ENCODE measurements around the gene ALX4.

Gene ALX4

GRCh38 chr11:44290208-44290607 lies 19.7 kb downstream of the ALX4 start:
- POLR2A ChIA-PET (ENCODE audit: low non-redundant PET): no interaction called here
- peak; percentile 61 for DNase-seq (ENCODE audit: low spot score)
- CTCF ChIA-PET: interaction anchor here (0.6 to 0.9 kb wide), 6 partner anchors 11 to 1949 kb away, joined by 3 to 4 read pairs (median 3); no protein-coding TSS in a partner anchor
- no peak overlapping the region for H3K27ac ChIP-seq
- no peak for TF ChIP-seq CTCF (conservative IDR thresholded peaks at IDR 0.05; ENCODE audit: low read depth)

DNA sequence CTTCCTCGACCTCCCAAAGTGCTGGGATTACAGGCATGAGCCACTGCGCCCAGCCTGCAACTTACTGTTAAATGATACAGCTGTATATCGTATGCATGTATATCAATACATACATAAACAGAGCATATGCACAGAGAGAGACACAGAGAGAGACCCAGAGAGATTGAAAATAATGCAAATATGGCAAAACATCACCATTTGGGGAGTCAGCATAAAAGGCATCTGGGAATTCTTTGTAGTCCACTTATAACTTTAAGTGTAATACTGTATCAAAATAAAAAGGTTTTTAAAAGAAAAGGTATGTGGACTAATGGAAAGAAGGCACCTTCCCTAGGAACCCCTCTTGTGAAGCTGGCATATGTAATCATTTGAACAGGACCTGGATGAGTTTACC lies 21.8 kb downstream of the ALX4 start:
- no peak overlapping the region for H3K27ac ChIP-seq
- ChIA-PET POLR2A (ENCODE audit: low non-redundant PET) (no interaction called here), CTCF (no interaction called here)
- no peak for DNase-seq (ENCODE audit: low spot score)
- no peak for TF ChIP-seq CTCF (conservative IDR thresholded peaks at IDR 0.05; ENCODE audit: low read depth)

- TF ChIP-seq CTCF (conservative IDR thresholded peaks at IDR 0.05; ENCODE audit: low read depth): no peak
- DNase-seq (ENCODE audit: low spot score): no peak
- ChIA-PET POLR2A (ENCODE audit: low non-redundant PET) (no interaction called here), CTCF (interaction anchor here (0.6 to 1.7 kb wide), 5 partner anchors 8 to 245 kb away, joined by 3 to 5 read pairs (median 4); no protein-coding TSS in a partner anchor)
- H3K27ac ChIP-seq: no peak overlapping the region
These were observed 23.0 kb downstream of the ALX4 start for GRCh38 chr11:44286911-44287310.

- POLR2A ChIA-PET (ENCODE audit: low non-redundant PET): no interaction called here
- H3K27ac ChIP-seq: no peak overlapping the region
- CTCF ChIA-PET: interaction anchor here (0.6 to 1.7 kb wide), 14 partner anchors 9 to 1841 kb away, joined by 3 to 5 read pairs (median 3); no protein-coding TSS in a partner anchor
- peak; percentile 50 for DNase-seq (ENCODE audit: low spot score)
- TF ChIP-seq CTCF (conservative IDR thresholded peaks at IDR 0.05; ENCODE audit: low read depth): peak; percentile 71
These were observed 23.6 kb downstream of the ALX4 start for GRCh38 chr11:44286268-44286880.

- no peak for DNase-seq (ENCODE audit: low spot score)
- no peak overlapping the region for H3K27ac ChIP-seq
- POLR2A ChIA-PET (ENCODE audit: low non-redundant PET): no interaction called here
- CTCF ChIA-PET: interaction anchor here (0.5 to 1.7 kb wide), 13 partner anchors 8 to 1842 kb away, joined by 3 to 4 read pairs (median 3); no protein-coding TSS in a partner anchor
- no peak for TF ChIP-seq CTCF (conservative IDR thresholded peaks at IDR 0.05; ENCODE audit: low read depth)
These were observed 24.2 kb downstream of the ALX4 start for GRCh38 chr11:44285756-44286155.

GRCh38 chr11:44282620-44283019 lies 27.3 kb downstream of the ALX4 start:
- ChIA-PET POLR2A (ENCODE audit: low non-redundant PET) (no interaction called here), CTCF (interaction anchor here (0.6 kb wide), 1 partner anchor 259 kb away, joined by 3 read pairs; no protein-coding TSS in a partner anchor)
- no peak for TF ChIP-seq CTCF (conservative IDR thresholded peaks at IDR 0.05; ENCODE audit: low read depth)
- DNase-seq (ENCODE audit: low spot score): no peak
- no peak overlapping the region for H3K27ac ChIP-seq

Data from RWPE1 (cell line).